Neutrophil (primary cell): ENCODE measurements around the gene NCOA1.

Experiments used
- H3K27ac ChIP-seq: fragments of 200-600 bp; sonication (generic); 2 replicates; pipeline ENCODE4 v1.5.1; 2016; ENCODE audit warnings: mild to moderate bottlenecking, moderate library complexity
- H3K27me3 ChIP-seq: fragments of 200-600 bp; sonication (generic); 2 replicates; pipeline ENCODE4 v1.6.0; 2016; ENCODE audit warnings: mild to moderate bottlenecking
- H3K36me3 ChIP-seq: fragments of 200-600 bp; sonication (generic); 2 replicates; pipeline ENCODE4 v1.5.1; 2017
- H3K4me1 ChIP-seq, 2 experiments: fragments of 200-600 bp in 1 of 2; sonication (generic) in 1 of 2; 1 replicate in 1 of 2; 2 replicates in 1 of 2; pipeline versions ENCODE4 v1.5.1 to v1.6.1; 2013 to 2016; ENCODE audit warnings: low read depth in 1 of 2, low read length in 1 of 2, mild to moderate bottlenecking in 1 of 2, moderate library complexity in 1 of 2; ENCODE audit not compliant: control insufficient read depth in 1 of 2, insufficient read depth in 1 of 2
- H3K4me3 ChIP-seq, 2 experiments: fragments of 200-600 bp in 1 of 2; sonication (generic) in 1 of 2; 1 replicate in 1 of 2; 2 replicates in 1 of 2; pipeline ENCODE4 v1.5.1; 2013 to 2016; ENCODE audit warnings: low read depth in 1 of 2, low read length in 1 of 2, mild to moderate bottlenecking in 1 of 2, moderate library complexity in 1 of 2
- H3K9me3 ChIP-seq: fragments of 200-600 bp; sonication (generic); 2 replicates; pipeline ENCODE4 v1.5.1; 2016
- TF ChIP-seq, protein P1 (sequence below): fragments of 200-600 bp; sonication (generic); IDR thresholded peaks from 2 replicates; pipeline ENCODE4 v1.5.1; 2016; ENCODE audit warnings: antibody characterized with exemption

The NCOA1 gene

DNA sequence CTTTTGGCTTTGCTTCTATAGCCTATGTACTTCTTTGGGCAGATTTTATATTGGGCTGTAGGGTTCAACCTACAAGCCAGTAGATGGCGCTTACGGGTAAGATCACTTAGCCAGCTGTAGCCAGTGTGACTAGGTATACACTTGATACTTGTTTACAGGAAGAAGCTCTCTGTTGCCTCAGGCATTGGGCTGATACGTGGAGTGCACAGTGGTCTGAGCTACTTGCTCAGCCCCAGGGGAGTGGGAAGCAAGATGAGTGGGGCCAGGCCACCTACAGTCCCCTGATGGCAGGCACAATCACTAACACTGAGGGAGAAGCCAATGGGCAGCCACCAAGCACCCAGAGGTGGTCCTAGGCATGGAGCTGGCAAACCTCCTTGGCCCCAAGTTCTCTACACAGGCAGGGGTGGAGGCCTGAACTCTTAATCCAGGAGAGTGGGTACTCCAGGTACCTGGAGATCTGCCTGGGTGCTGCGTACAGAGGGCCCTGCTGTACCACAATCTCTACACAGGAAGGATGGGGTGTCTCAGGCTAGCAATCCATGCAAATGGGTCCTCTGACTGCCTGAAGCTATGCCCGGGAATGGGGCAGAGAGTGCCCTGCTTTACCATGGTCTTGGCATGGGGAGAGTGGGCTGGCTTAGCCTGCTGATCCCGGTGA, 122.2 kb downstream of the NCOA1 start:
- Histone ChIP-seq H3K27ac (no peak overlapping the region), H3K4me1 (peaks cover 7 to 12% of the 10 kb centered on the region in 2 experiments), H3K27me3 (no peaks in the 10 kb centered on the region), H3K9me3 (no peaks in the 10 kb centered on the region), H3K4me3 (no peak overlapping the region), H3K36me3 (no peaks in the 10 kb centered on the region)
- TF ChIP-seq, protein P1, sequence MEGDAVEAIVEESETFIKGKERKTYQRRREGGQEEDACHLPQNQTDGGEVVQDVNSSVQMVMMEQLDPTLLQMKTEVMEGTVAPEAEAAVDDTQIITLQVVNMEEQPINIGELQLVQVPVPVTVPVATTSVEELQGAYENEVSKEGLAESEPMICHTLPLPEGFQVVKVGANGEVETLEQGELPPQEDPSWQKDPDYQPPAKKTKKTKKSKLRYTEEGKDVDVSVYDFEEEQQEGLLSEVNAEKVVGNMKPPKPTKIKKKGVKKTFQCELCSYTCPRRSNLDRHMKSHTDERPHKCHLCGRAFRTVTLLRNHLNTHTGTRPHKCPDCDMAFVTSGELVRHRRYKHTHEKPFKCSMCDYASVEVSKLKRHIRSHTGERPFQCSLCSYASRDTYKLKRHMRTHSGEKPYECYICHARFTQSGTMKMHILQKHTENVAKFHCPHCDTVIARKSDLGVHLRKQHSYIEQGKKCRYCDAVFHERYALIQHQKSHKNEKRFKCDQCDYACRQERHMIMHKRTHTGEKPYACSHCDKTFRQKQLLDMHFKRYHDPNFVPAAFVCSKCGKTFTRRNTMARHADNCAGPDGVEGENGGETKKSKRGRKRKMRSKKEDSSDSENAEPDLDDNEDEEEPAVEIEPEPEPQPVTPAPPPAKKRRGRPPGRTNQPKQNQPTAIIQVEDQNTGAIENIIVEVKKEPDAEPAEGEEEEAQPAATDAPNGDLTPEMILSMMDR = no peak

DNA sequence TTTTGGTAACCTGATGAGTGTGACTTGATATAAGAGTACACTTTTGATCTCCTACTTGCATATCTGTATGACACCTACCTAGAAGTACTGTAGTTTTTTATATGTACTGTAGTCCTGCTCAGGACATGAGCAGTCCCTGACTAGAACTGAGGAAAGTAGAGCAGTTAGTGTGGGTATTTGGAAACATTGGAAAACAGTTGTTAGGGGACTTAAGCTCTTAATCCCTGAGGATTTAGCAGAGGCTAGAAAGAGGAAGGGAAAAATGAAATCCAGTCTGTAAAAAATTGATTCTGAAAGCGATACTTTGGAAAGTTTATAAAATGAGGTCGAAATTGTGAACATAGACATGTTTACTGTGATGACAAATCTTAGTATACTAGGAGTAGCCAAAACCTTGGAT, 125.6 kb downstream of the NCOA1 start:
- Histone ChIP-seq H3K9me3 (no peaks in the 10 kb centered on the region), H3K27ac (no peak overlapping the region), H3K27me3 (no peaks in the 10 kb centered on the region), H3K36me3 (no peaks in the 10 kb centered on the region), H3K4me3 (no peak overlapping the region), H3K4me1 (peaks cover 11 to 21% of the 10 kb centered on the region in 2 experiments)
- TF ChIP-seq, protein P1 = no peak

DNA sequence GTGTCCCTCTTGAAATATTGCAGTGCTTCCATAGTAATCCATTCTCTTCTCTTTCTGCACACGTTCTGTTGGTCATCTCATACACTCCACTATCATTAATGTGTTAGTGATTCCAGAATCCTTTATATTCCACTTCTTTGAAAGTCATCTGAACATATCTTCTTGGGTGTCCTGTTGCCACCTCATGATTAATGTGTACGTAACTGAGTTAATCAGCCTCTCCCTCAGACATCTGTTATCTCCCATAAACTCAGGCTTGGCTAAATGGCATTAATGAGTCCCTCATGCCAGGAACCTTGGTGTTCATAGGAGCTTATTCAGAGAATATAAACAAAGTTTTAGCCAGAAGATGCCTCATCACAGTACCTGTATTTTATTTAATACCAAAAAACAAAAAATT, 126.4 kb downstream of the NCOA1 start:
- TF ChIP-seq, protein P1 = no peak
- H3K27me3 ChIP-seq = no peaks in the 10 kb centered on the region
- H3K9me3 ChIP-seq = no peaks in the 10 kb centered on the region
- peaks cover 11 to 21% of the 10 kb centered on the region in 2 experiments for H3K4me1 ChIP-seq
- H3K4me3 ChIP-seq = no peak overlapping the region
- H3K36me3 ChIP-seq = no peaks in the 10 kb centered on the region
- no peak overlapping the region for H3K27ac ChIP-seq

DNA sequence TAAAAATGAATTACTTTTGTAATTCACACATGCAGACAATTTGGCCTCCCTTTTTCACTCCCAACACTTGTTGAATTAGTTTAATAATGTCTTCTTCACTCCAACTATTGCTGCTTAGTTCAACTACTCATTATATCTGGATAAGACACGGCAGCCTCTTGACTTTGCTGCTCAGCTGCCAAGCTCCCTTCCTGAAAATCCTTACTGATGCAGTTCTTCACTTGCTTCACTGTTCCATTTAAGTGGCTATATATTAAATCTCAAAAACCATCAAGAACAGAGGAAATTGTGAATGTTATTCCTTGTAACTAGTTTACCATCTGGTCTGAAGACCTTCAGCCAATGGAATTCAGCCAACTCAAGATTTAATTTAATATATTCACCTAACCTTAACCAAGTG, 127.1 kb downstream of the NCOA1 start:
- Histone ChIP-seq H3K4me3 (no peak overlapping the region), H3K36me3 (no peaks in the 10 kb centered on the region), H3K27me3 (no peaks in the 10 kb centered on the region), H3K27ac (no peak overlapping the region), H3K9me3 (no peaks in the 10 kb centered on the region), H3K4me1 (peaks cover 11 to 21% of the 10 kb centered on the region in 2 experiments)
- TF ChIP-seq, protein P1 = no peak

DNA sequence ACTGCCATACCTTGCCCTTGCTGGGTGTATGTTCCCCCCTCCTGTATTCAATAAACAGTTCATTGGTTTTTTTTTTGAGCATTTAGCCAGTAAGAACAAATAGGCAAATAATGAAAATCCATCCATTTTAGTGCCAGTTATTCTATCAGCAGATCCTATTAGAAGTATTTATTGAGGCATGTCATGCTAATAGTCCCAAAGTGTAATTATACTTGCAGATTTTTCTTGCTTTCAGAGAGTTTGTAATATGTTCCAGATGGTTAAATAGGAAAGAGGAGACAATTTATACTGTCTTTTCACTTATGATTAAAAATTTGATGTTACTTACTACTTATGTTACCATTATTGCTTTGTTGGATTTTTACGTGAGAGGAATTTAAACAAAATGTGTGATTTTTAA, 127.6 kb downstream of the NCOA1 start:
- TF ChIP-seq, protein P1 = no peak
- peaks cover 11 to 21% of the 10 kb centered on the region in 2 experiments for H3K4me1 ChIP-seq
- no peak overlapping the region for H3K4me3 ChIP-seq
- H3K9me3 ChIP-seq = no peaks in the 10 kb centered on the region
- no peaks in the 10 kb centered on the region for H3K27me3 ChIP-seq
- H3K27ac ChIP-seq = no peak overlapping the region
- no peaks in the 10 kb centered on the region for H3K36me3 ChIP-seq
